OCI-LY3 (cell line): ENCODE results near the gene CHID1.

Experiments used
- CTCF ChIP-seq: fragments of 200-600, 300-600 bp; sonication (generic); IDR thresholded peaks from 2 replicates; pipeline ENCODE4 v1.5.1; 2014; ENCODE audit warnings: antibody characterized with exemption, low read length, low read depth
- EZH2phosphoT487 ChIP-seq: fragments of 200-600 bp; shearing (Covaris generic); IDR thresholded peaks from 2 replicates; pipeline ENCODE4 v1.6.1; 2018; ENCODE audit warnings: antibody characterized with exemption, mixed run types, low read depth

GRCh38 chr11:843086-843734, 67.4 kb downstream of the CHID1 start:
- TF ChIP-seq CTCF, result no peak
- TF ChIP-seq EZH2phosphoT487, result no peak
